HepG2 (cell line): ENCODE data around the gene GNAL. TPM values are rescaled to one million over a fixed set of nuclear protein-coding genes. Genes with fewer than 3 reads are reported as not detected.

ENCODE experiments used
- ATAC-seq: fragments of 200-7000 bp; cut with Tn5 transposase; 3 replicates; pipeline ENCODE4 v1.9.1; 2020; ENCODE audit warnings: mild to moderate bottlenecking, moderate library complexity
- BruUV-seq: library from RNA; stranded (reverse); fragments of 400-500 nt; replicated peaks from 2 replicates; lab custom pipeline; 2021; lab: Mats Ljungman, UMichigan
- CTCF ChIA-PET: fragments of 300-600 bp; formaldehyde crosslinking; extraction: SDS; loops from one replicate; lab custom pipeline; 2021; ENCODE audit warnings: low total read pairs, inconsistent platforms, low intra/inter-chr PET ratio; lab: Yijun Ruan, JAX
- POLR2A ChIA-PET: fragments of 350-600 bp; sonication (Branson Sonifier 250); formaldehyde crosslinking; loops from one replicate; lab custom pipeline; 2020; ENCODE audit warnings: antibody characterized with exemption, inconsistent platforms; lab: Yijun Ruan, JAX
- DNase-seq: peaks from one replicate; pipeline ENCODE4 v3.0.0-alpha.2; 2015; ENCODE audit warnings: low spot score
- FAIRE-seq: peaks from 3 replicates; lab custom pipeline; 2011; peaks lifted over from hg19 to GRCh38; lab: Jason Lieb, UNC
- H2AFZ ChIP-seq: one replicate; pipeline ENCODE4 v1.6.1; 2011; ENCODE audit warnings: low read length, inconsistent platforms
- H3K27ac ChIP-seq: fragments of 300-600 bp; 3 replicates; pipeline ENCODE4 v1.8.0; 2011; ENCODE audit warnings: mixed run types, mild to moderate bottlenecking, mixed read lengths, low read length, inconsistent platforms; ENCODE audit not compliant: insufficient read depth; ENCODE audit errors: extremely low read length
- H3K27me3 ChIP-seq, 2 experiments: fragments of 200-600 bp in 1 of 2; 2 replicates in 1 of 2; 3 replicates in 1 of 2; pipeline versions ENCODE4 v1.6.0 to v1.8.0; 2011; ENCODE audit warnings: low read length in 2 of 2, mild to moderate bottlenecking in 2 of 2, moderate library complexity in 2 of 2, inconsistent platforms in 1 of 2; ENCODE audit not compliant: insufficient read depth in 2 of 2, control insufficient read depth in 1 of 2
- H3K36me3 ChIP-seq, 2 experiments: fragments of 200-600 bp in 1 of 2; replicated peaks in 1 of 2; 2 replicates in 1 of 2; 3 replicates in 1 of 2; pipeline versions ENCODE4 v1.5.1 to v1.8.0; 2011; ENCODE audit warnings: low read length in 2 of 2, inconsistent platforms in 1 of 2; ENCODE audit not compliant: insufficient read depth in 2 of 2, control insufficient read depth in 1 of 2
- H3K4me1 ChIP-seq: 2 replicates; pipeline ENCODE4 v1.5.1; 2012; ENCODE audit warnings: low read length, inconsistent platforms; ENCODE audit not compliant: insufficient read depth
- H3K4me2 ChIP-seq: 2 replicates; pipeline ENCODE4 v1.6.0; 2011; ENCODE audit warnings: low read depth, low read length, inconsistent platforms
- H3K4me3 ChIP-seq, 3 experiments: fragments of 200-600 bp in 1 of 3; sonication (generic), shearing (Covaris generic) in 1 of 3; replicated peaks in 1 of 3; 2 replicates each; pipeline ENCODE4 v1.5.1; 2011 to 2016; ENCODE audit warnings: low read length in 3 of 3, inconsistent platforms in 2 of 3, low read depth in 2 of 3, mild to moderate bottlenecking in 2 of 3, control low read depth in 1 of 3, mixed read lengths in 1 of 3; ENCODE audit not compliant: insufficient read depth in 1 of 3
- H3K79me2 ChIP-seq: one replicate; pipeline ENCODE4 v1.6.1; 2011; ENCODE audit warnings: low read length, inconsistent platforms; ENCODE audit not compliant: insufficient read depth
- H3K9ac ChIP-seq: 2 replicates; pipeline ENCODE4 v1.6.0; 2011; ENCODE audit warnings: mild to moderate bottlenecking, low read depth, low read length, inconsistent platforms; ENCODE audit not compliant: insufficient read depth
- H3K9me3 ChIP-seq: 2 replicates; pipeline ENCODE4 v1.5.1; 2012; ENCODE audit warnings: mild to moderate bottlenecking, low read length
- H4K20me1 ChIP-seq: 2 replicates; pipeline ENCODE4 v1.6.0; 2011; ENCODE audit warnings: inconsistent platforms, mild to moderate bottlenecking, low read length, moderate library complexity; ENCODE audit not compliant: insufficient read depth
- CEBPB ChIP-seq: IDR thresholded peaks from 2 replicates; pipeline ENCODE4 v1.6.1; 2011; ENCODE audit warnings: low read depth, low read length, improper control_type of control experiment, borderline replicate concordance
- ETV6 ChIP-seq: sonication (generic); formaldehyde crosslinking; conservative IDR thresholded peaks from 2 replicates; pipeline ENCODE4 v1.4.0; 2020; ENCODE audit warnings: missing genetic modification reagents
- HDAC1 ChIP-seq: sonication (generic); formaldehyde crosslinking; IDR thresholded peaks from 2 replicates; pipeline ENCODE4 v1.5.1; 2020; ENCODE audit warnings: mild to moderate bottlenecking, missing genetic modification reagents
- MEF2D ChIP-seq: sonication (generic); formaldehyde crosslinking; IDR thresholded peaks from 2 replicates; pipeline ENCODE4 v1.5.1; 2020; ENCODE audit warnings: mild to moderate bottlenecking, missing genetic modification reagents
- RFX3 ChIP-seq: IDR thresholded peaks from 2 replicates; pipeline ENCODE4 v1.6.1; 2016; ENCODE audit warnings: missing biosample characterization, missing genetic modification reagents
- STAG1 ChIP-seq: sonication (generic); formaldehyde crosslinking; IDR thresholded peaks from 2 replicates; pipeline ENCODE4 v1.4.0; 2020; ENCODE audit warnings: missing genetic modification reagents
- ZBTB38 ChIP-seq: sonication (generic); formaldehyde crosslinking; IDR thresholded peaks from 2 replicates; pipeline ENCODE4 v1.5.1; 2020; ENCODE audit warnings: mild to moderate bottlenecking, missing genetic modification reagents
- ZNF619 ChIP-seq: sonication (generic); formaldehyde crosslinking; IDR thresholded peaks from 2 replicates; pipeline ENCODE4 v1.4.0; 2020; ENCODE audit warnings: mild to moderate bottlenecking, missing genetic modification reagents
- ZNF766 ChIP-seq: sonication (generic); formaldehyde crosslinking; IDR thresholded peaks from 2 replicates; pipeline ENCODE4 v1.5.0; 2020; ENCODE audit warnings: missing genetic modification reagents, borderline replicate concordance
- ZNF792 ChIP-seq: IDR thresholded peaks from 2 replicates; pipeline ENCODE4 v1.6.1; 2016
- WGBS: methylation state at CpG from one replicate; pipeline ENCODE4 v1.1.6; 2017; ENCODE audit warnings: low lambda C conversion rate; 5-methylcytosine and 5-hydroxymethylcytosine counted together
- in situ Hi-C: cut with HindIII; loops from 2 replicates; pipeline ENCODE4 v1.10.0; 2017; ENCODE audit warnings: low pct_unique_long_range_greater_than_20kb; ENCODE audit not compliant: extremely low pct_ligation_motif_present
- intact Hi-C: fragments of 100-400 bp; cut with micrococcal nuclease; formaldehyde crosslinking; loops from one replicate; pipeline ENCODE4 v1.10.0; 2022; ENCODE audit not compliant: unreplicated experiment
- polyA plus RNA-seq, 8 experiments: library from polyadenylated mRNA; depleted of rRNA in 3 of 8; stranded (reverse) in 7 of 8; unstranded in 1 of 8; fragments of >200 nt; fragmentation: Illumina TruSeq in 4 of 8; extraction: Trizol in 4 of 8; gene quantifications; 2 replicates each; pipeline versions ENCODE4 v1.2.1 to v1.2.3, GENCODE V29; 2011 to 2016; ENCODE audit warnings: low read depth in 4 of 8, missing spikeins in 1 of 8, mixed read lengths in 1 of 8; ENCODE audit not compliant: insufficient read depth in 1 of 8
- total RNA-seq, 5 experiments: library from RNA; depleted of rRNA; stranded (reverse); fragments of >200 nt; fragmentation: Illumina TruSeq; extraction: Trizol; gene quantifications; 2 replicates each; pipeline ENCODE4 v1.2.3, GENCODE V29; 2016; ENCODE audit warnings: low read depth in 1 of 5

GNAL gene
- total and polyA plus RNA-seq, 2 of the 13 experiments (the other 11 are each of a cell fraction or from before 2014, with no cell fraction given) = 0.87 to 1.4 TPM

GRCh38 chr18:11802158-11802557 lies 113.1 kb downstream of the GNAL start:
- Histone ChIP-seq H3K79me2 (no peaks in the 10 kb centered on the region), H2AFZ (no peak overlapping the region), H3K27me3 (peaks cover 2 to 5% of the 10 kb centered on the region in 2 experiments; a peak in 1 of 5 replicates), H4K20me1 (no peaks in the 10 kb centered on the region), H3K4me3 (no peak overlapping the region), H3K36me3 (no peaks in the 10 kb centered on the region), H3K9ac (no peak overlapping the region)
- no peak for ATAC-seq
- no peak for FAIRE-seq
- no TSS peak for BruUV-seq
- CTCF ChIA-PET = no interaction called here
- intact Hi-C loops = no loop called here
- in situ Hi-C loops = no loop called here
- 80% methylated on average over 6 of the region's 6 CpGs for WGBS
- no peak for DNase-seq
- TF ChIP-seq MEF2D (CRISPR knock-in tag) (no peak), ETV6 (CRISPR knock-in tag) (no peak), ZNF792 (CRISPR knock-in tag) (no peak), HDAC1 (no peak), CEBPB (0 out of 2 replicates have a peak, but pooled peaks have one; percentile 2)
- TF ChIP-seq, all 625 proteins: peak for 1
- Histone ChIP-seq H3K4me1 (peaks cover 4% of the 10 kb centered on the region; the same call in 1 of the 2 replicates), H3K4me2 (no peak overlapping the region), H3K9me3 (no peaks in the 10 kb centered on the region), H3K27ac (no peak overlapping the region)
- POLR2A ChIA-PET = no interaction called here

DNA sequence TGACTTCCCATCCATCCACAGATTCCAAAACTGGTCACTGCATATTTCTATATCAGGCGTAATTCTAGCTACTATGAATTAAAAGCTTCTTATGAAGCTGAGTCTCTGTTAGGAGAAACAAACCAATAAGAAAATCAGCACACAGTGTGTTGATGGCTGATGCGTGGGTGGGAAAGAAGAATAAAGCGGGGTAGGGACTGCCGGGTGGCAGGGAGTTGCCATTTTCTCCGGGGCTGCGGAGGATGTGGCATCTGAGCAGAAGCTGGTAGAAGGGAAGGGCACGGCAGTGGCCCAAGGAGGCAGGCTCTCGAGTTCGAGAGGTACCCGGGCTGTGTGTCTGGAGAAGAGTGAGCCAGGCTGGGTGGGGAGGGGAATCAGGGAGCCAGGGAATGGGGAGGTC lies 113.5 kb downstream of the GNAL start:
- H3K4me2 ChIP-seq = no peak overlapping the region
- in situ Hi-C loops = no loop called here
- H3K36me3 ChIP-seq = no peaks in the 10 kb centered on the region
- 43% methylated on average over 10 of the region's 10 CpGs for WGBS
- no peaks in the 10 kb centered on the region for H3K9me3 ChIP-seq
- ChIA-PET POLR2A (no interaction called here), CTCF (no interaction called here)
- intact Hi-C loops = no loop called here
- no TSS peak for BruUV-seq
- H3K27ac ChIP-seq = no peak overlapping the region
- H4K20me1 ChIP-seq = no peaks in the 10 kb centered on the region
- DNase-seq (no peak), FAIRE-seq (no peak), ATAC-seq (no peak)
- no peak overlapping the region for H3K4me3 ChIP-seq
- no peaks in the 10 kb centered on the region for H3K79me2 ChIP-seq
- H3K27me3 ChIP-seq = peaks cover 2 to 5% of the 10 kb centered on the region in 2 experiments; a peak in 1 of 5 replicates
- H3K9ac ChIP-seq = no peak overlapping the region
- H3K4me1 ChIP-seq = peaks cover 4% of the 10 kb centered on the region; the same call in 1 of the 2 replicates
- TF ChIP-seq ZNF619 (CRISPR knock-in tag) (no peak), STAG1 (CRISPR knock-in tag) (no peak), ZNF766 (no peak), RFX3 (CRISPR knock-in tag) (no peak), ZBTB38 (CRISPR knock-in tag) (no peak)
- H2AFZ ChIP-seq = no peak overlapping the region
